Ectodermal cell (in vitro differentiated cells): ENCODE data around the gene RNASE8.

Source experiments
- H3K27ac ChIP-seq: 2 replicates; pipeline ENCODE4 v1.7.0; 2013; ENCODE audit warnings: mild to moderate bottlenecking, low read depth, low read length; ENCODE audit not compliant: insufficient read depth, poor library complexity, severe bottlenecking
- H3K27me3 ChIP-seq: 2 replicates; pipeline ENCODE4 v1.7.0; 2013; ENCODE audit warnings: mild to moderate bottlenecking, low read length; ENCODE audit not compliant: insufficient read depth, control insufficient read depth, poor library complexity, severe bottlenecking
- H3K36me3 ChIP-seq: one replicate; pipeline ENCODE4 v1.7.0; 2013; ENCODE audit warnings: low read length; ENCODE audit not compliant: control insufficient read depth, insufficient read depth
- H3K4me1 ChIP-seq: one replicate; pipeline ENCODE4 v1.7.0; 2013; ENCODE audit warnings: low read length; ENCODE audit not compliant: control insufficient read depth, insufficient read depth
- H3K4me3 ChIP-seq: 2 replicates; pipeline ENCODE4 v1.7.0; 2013; ENCODE audit warnings: low read depth, low read length, control low read depth; ENCODE audit not compliant: insufficient read depth
- H3K9me3 ChIP-seq: 2 replicates; pipeline ENCODE4 v1.7.0; 2013; ENCODE audit warnings: mild to moderate bottlenecking, low read length, moderate library complexity; ENCODE audit not compliant: control insufficient read depth
- WGBS, 2 experiments: methylation state at CpG; one replicate each; pipeline ENCODE4 v1.1.7; 2013; ENCODE audit warnings: missing lambda C conversion rate in 2 of 2; 5-methylcytosine and 5-hydroxymethylcytosine counted together

The RNASE8 gene

GRCh38 chr14:21053184-21054122 lies 4.2 kb upstream of the RNASE8 start:
- Histone ChIP-seq H3K9me3 (no peaks in the 10 kb centered on the region), H3K4me3 (no peak overlapping the region), H3K27me3 (no peaks in the 10 kb centered on the region), H3K27ac (no peak overlapping the region), H3K4me1 (no peaks in the 10 kb centered on the region), H3K36me3 (no peaks in the 10 kb centered on the region)
- 89 to 92% methylated on average over 20 of the region's 20 CpGs for WGBS, 2 experiments

- no peak overlapping the region for H3K27ac ChIP-seq
- no peaks in the 10 kb centered on the region for H3K9me3 ChIP-seq
- 74 to 92% methylated on average over 3 of the region's 3 CpGs for WGBS, 2 experiments
- H3K4me3 ChIP-seq = no peak overlapping the region
- H3K36me3 ChIP-seq = no peaks in the 10 kb centered on the region
- no peaks in the 10 kb centered on the region for H3K4me1 ChIP-seq
- H3K27me3 ChIP-seq = no peaks in the 10 kb centered on the region
Measured at GRCh38 chr14:21054123-21054767, 3.4 kb upstream of the RNASE8 start.

- Histone ChIP-seq H3K4me3 (no peak overlapping the region), H3K27ac (no peak overlapping the region), H3K27me3 (no peaks in the 10 kb centered on the region), H3K9me3 (no peaks in the 10 kb centered on the region), H3K36me3 (no peaks in the 10 kb centered on the region), H3K4me1 (no peaks in the 10 kb centered on the region)
- WGBS, 2 experiments = 91 to 100% methylated on average over 2 of the region's 4 CpGs
Measured at GRCh38 chr14:21054768-21055145, 2.9 kb upstream of the RNASE8 start.

- Histone ChIP-seq H3K4me1 (no peaks in the 10 kb centered on the region), H3K27me3 (no peaks in the 10 kb centered on the region), H3K9me3 (no peaks in the 10 kb centered on the region), H3K27ac (no peak overlapping the region), H3K4me3 (no peak overlapping the region), H3K36me3 (no peaks in the 10 kb centered on the region)
- 63 to 67% methylated on average over 5 of the region's 5 CpGs for WGBS, 2 experiments
Measured at GRCh38 chr14:21055432-21056117, 2.0 kb upstream of the RNASE8 start.

GRCh38 chr14:21056520-21057163 lies 980 bp upstream of the RNASE8 start:
- Histone ChIP-seq H3K9me3 (no peaks in the 10 kb centered on the region), H3K4me1 (no peaks in the 10 kb centered on the region), H3K27me3 (no peaks in the 10 kb centered on the region), H3K27ac (no peak overlapping the region), H3K36me3 (no peaks in the 10 kb centered on the region), H3K4me3 (no peak overlapping the region)
- 91 to 92% methylated on average over 10 of the region's 10 CpGs for WGBS, 2 experiments

DNA sequence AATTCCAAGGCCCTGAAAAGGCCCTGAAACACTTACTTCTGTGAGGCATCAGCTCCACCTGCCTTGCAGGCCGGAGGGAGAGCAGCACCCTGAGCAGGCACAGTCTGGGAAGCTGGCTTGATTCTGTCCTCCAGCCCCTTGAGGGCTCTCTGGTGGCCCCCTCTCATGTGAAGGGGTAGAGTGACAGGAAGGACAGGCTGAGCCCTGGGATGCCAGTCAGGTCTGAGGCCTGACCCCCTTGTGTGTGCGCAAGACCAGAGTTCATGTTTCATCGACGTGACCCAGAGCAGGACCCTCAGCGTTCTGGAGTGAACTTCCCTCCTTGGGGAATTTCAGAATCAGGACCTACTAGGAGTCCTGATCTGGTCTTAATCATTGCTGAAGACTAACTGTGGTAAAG lies 1.3 kb downstream of the RNASE8 start:
- 91% methylated on average over 5 of the region's 5 CpGs for WGBS, 2 experiments

DNA sequence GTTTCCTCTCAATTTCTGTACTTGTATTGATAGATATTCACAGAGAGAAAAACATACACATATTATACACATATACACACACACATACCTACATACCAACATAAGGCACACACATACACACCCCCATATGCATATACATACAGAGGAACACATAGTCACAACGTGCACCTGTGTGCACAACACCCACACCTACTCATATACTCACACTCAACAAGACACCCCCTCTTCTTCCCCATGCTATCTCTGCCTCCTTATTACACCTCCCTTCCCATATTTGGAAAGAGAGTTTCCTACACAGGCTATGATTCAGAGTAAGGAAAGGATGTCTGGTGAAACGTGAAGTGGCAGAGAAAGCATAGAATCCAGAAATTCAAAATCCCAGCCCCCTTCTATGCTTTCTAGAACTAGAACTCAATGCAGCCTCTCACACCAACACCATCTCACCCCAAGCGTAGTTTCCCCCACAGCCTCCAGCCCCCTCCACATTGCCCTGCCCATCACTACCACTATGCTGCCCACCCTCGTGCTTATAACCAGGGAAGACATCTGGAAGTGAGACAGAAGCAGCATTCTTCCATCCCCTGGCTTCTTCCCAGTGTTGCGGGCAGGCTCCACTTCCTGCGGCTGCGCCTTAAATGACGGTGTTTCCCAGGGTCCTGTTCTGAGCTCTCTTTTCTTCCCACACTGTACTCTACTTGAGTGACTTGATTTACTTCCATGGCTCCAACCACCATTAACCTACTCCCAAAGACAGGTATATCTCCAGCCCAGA lies 2.4 kb downstream of the RNASE8 start:
- Histone ChIP-seq H3K4me1 (peaks cover 8% of the 10 kb centered on the region), H3K27ac (no peak overlapping the region), H3K9me3 (no peaks in the 10 kb centered on the region), H3K36me3 (no peaks in the 10 kb centered on the region), H3K27me3 (no peaks in the 10 kb centered on the region), H3K4me3 (no peak overlapping the region)
- WGBS, 2 experiments = 86 to 93% methylated on average over 7 to 8 of the region's 8 CpGs

More for the DNA sequence above, 1.3 kb downstream of the RNASE8 start:
- Histone ChIP-seq H3K36me3 (no peaks in the 10 kb centered on the region), H3K9me3 (no peaks in the 10 kb centered on the region), H3K27ac (no peak overlapping the region), H3K4me1 (peaks cover 8% of the 10 kb centered on the region), H3K27me3 (no peaks in the 10 kb centered on the region), H3K4me3 (no peak overlapping the region)

DNA sequence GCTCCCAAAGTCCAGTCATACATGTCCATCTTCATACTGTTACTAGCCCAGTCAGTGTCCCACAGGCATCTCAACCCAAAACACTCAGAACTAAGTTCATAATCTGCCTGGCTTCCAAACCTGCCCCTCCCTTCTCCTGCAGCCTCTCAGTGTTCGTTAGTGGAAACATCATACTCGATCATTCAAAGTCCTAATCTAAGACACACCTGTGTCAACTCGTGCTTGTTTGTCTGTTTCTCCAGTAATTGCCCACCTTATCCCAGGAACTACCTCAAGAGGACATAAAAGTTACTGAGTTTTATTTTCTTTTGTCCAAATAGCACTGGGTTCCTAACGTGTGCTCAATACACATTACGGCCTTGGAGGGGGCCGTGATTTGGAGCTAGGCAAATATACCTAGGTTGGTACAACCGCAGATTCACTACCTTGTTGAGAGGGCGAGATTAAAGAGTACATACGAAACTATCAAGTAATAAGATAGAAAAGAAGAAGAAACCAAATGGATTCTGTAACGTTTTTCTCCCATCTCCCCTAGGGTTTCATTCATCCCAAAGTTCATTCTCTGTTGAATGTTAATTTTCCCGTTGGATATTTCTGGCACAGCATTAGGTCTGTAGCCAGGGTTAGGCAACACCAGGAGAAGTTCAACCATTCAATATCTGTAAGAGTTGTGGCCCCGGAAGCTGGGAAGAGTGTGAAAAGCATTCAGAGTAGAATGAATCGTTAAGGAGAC lies 3.2 kb downstream of the RNASE8 start:
- Histone ChIP-seq H3K36me3 (no peaks in the 10 kb centered on the region), H3K9me3 (no peaks in the 10 kb centered on the region), H3K4me1 (peaks cover 8% of the 10 kb centered on the region), H3K27ac (no peak overlapping the region), H3K27me3 (no peaks in the 10 kb centered on the region), H3K4me3 (no peak overlapping the region)
- 88 to 90% methylated on average over 13 of the region's 13 CpGs for WGBS, 2 experiments

DNA sequence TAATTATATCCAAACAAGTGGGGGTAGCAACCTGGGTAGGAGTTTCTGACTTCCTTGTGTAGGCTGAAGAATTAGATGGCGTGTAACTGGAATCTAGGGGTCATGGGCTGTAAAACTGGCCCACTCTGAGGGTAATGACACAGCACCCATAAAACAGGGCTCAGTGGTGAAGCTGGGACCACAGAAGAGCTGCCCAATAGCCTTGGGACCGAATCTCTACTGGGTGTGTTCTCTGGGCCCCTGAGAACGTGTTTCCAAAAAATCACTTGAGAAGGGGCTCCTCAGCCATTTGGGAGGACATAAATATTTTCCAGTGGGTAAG lies 3.7 kb downstream of the RNASE8 start:
- Histone ChIP-seq H3K27ac (no peak overlapping the region), H3K4me3 (no peak overlapping the region), H3K9me3 (no peaks in the 10 kb centered on the region), H3K36me3 (no peaks in the 10 kb centered on the region), H3K27me3 (no peaks in the 10 kb centered on the region), H3K4me1 (peaks cover 8% of the 10 kb centered on the region)
- WGBS, 2 experiments = 90 to 91% methylated on average over 3 of the region's 3 CpGs
